Measurements from ENCODE around the gene OR5P2. TPM values are rescaled to one million over a fixed set of nuclear protein-coding genes. Genes with fewer than 3 reads are reported as not detected.

Gene OR5P2, protein sequence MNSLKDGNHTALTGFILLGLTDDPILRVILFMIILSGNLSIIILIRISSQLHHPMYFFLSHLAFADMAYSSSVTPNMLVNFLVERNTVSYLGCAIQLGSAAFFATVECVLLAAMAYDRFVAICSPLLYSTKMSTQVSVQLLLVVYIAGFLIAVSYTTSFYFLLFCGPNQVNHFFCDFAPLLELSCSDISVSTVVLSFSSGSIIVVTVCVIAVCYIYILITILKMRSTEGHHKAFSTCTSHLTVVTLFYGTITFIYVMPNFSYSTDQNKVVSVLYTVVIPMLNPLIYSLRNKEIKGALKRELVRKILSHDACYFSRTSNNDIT
- not detected in 2 replicates for total RNA-seq (2021; fragmentation: NEBNext Ultra II Directional; extraction: Animal tissue kit (Norgen Biotek cat#: 25700))
- polyA plus RNA-seq (2011; rRNA removed) = 0.06 and 0.08 TPM in 2 replicates
- not detected for polyA plus RNA-seq (2011; cell fraction: cytosol; rRNA removed)
- 0.10 TPM for polyA plus RNA-seq (2011; cell fraction: nucleus; rRNA removed)
- not detected in 4 replicates for polyA plus RNA-seq (2012, experiment 1 of 2)
- not detected for polyA plus RNA-seq (2012, experiment 2 of 2)
- polyA plus RNA-seq (2013, experiment 1 of 2) = not detected
- polyA plus RNA-seq (2013, experiment 2 of 2) = 0.04 TPM
- polyA minus RNA-seq (2011; rRNA and poly(A)+ RNA removed) = 0.76 and 0.83 TPM in 2 replicates
- polyA minus RNA-seq (2011; cell fraction: cytosol; rRNA and poly(A)+ RNA removed) = not detected
- polyA minus RNA-seq (2011; cell fraction: nucleus; rRNA and poly(A)+ RNA removed) = 4.5 TPM
- long read RNA-seq, experiment 1 = 0 reads
- long read RNA-seq, experiment 2 = 0 reads

- Histone ChIP-seq H4K5ac (ENCODE audit: insufficient read length, low read depth, low read length) (no peak within 1 kb of the TSS), H3K79me2 (ENCODE audit: control insufficient read depth in 1 of 2, insufficient read depth in 2 of 2, low read length in 2 of 2) (no peaks in the 10 kb centered on the region), H3K36me3 (ENCODE audit: control insufficient read depth in 2 of 4, insufficient read depth in 4 of 4, low read length in 3 of 4) (no peaks in the 10 kb centered on the region), H3K27me3 (replicated peaks in 1 of 4; ENCODE audit: control insufficient read depth in 3 of 4, extremely low read depth in 1 of 4, insufficient read depth in 3 of 4, low read length in 3 of 4) (no peaks in the 10 kb centered on the region; a peak in 1 of 7 replicates), H3K9ac (replicated peaks in 1 of 4; ENCODE audit: extremely low read depth in 1 of 4, low read depth in 3 of 4, low read length in 3 of 4) (no peak within 1 kb of the TSS), H3K4ac (replicated peaks; ENCODE audit: insufficient read length, low read depth, low read length) (no peak within 1 kb of the TSS), H2BK20ac (ENCODE audit: low read length) (no peak within 1 kb of the TSS), H4K20me1 (replicated peaks in 1 of 2; ENCODE audit: control insufficient read depth in 1 of 2, insufficient read depth in 2 of 2, low read length in 2 of 2) (no peaks in the 10 kb centered on the region), H4K91ac (replicated peaks; ENCODE audit: insufficient read length, low read length) (no peak within 1 kb of the TSS), H2BK5ac (ENCODE audit: low read depth, low read length) (no peak within 1 kb of the TSS), H3K4me1 (replicated peaks in 1 of 4; ENCODE audit: control insufficient read depth in 3 of 4, insufficient read depth in 4 of 4, low read length in 3 of 4) (no peaks in the 10 kb centered on the region), H3K79me1 (ENCODE audit: low read depth, low read length) (no peaks in the 10 kb centered on the region), H2AFZ (ENCODE audit: low read length) (no peak within 1 kb of the TSS), H3K56ac (replicated peaks; ENCODE audit: insufficient read length, low read depth, low read length) (no peak within 1 kb of the TSS), H3K4me2 (ENCODE audit: insufficient read depth in 1 of 2, low read depth in 2 of 2, low read length in 2 of 2) (no peak within 1 kb of the TSS), H3K23ac (ENCODE audit: insufficient read length) (no peak within 1 kb of the TSS), H2BK120ac (replicated peaks; ENCODE audit: low read depth, low read length) (no peak within 1 kb of the TSS), H2BK15ac (ENCODE audit: low read length) (no peak within 1 kb of the TSS), H3K27ac (ENCODE audit: low read depth, low read length) (no peak within 1 kb of the TSS), H3K4me3 (ENCODE audit: extremely low read depth in 1 of 4, insufficient read depth in 2 of 4, low read depth in 3 of 4, low read length in 4 of 4) (no peak within 1 kb of the TSS), H3K9me3 (ENCODE audit: insufficient read depth in 2 of 2, low read depth in 1 of 2, low read length in 1 of 2) (no peaks in the 10 kb centered on the region), H3K23me2 (ENCODE audit: low read depth, low read length) (no peaks in the 10 kb centered on the region), H3K18ac (ENCODE audit: extremely low read depth, low read length) (no peak within 1 kb of the TSS), H4K8ac (ENCODE audit: extremely low read depth, insufficient read depth, low read length) (no peak within 1 kb of the TSS), H2AK5ac (ENCODE audit: low read depth, low read length) (no peak within 1 kb of the TSS), H3K14ac (ENCODE audit: insufficient read length) (no peak within 1 kb of the TSS), H2BK12ac (ENCODE audit: low read depth, low read length) (no peak within 1 kb of the TSS)
- no peak for DNase-seq (ENCODE audit: low read depth in 1 of 2, low spot score in 2 of 2)
- POLR2A ChIA-PET (ENCODE audit: partially characterized antibody) = no interaction called here
- TF ChIP-seq ASH2L (IDR thresholded peaks at IDR 0.05; ENCODE audit: low read length) (no peak), SP2 (IDR thresholded peaks at IDR 0.05; ENCODE audit: low read length) (no peak), TEAD4 (IDR thresholded peaks at IDR 0.05; ENCODE audit: low read depth, low read length) (no peak), SUZ12 (IDR thresholded peaks at IDR 0.05; ENCODE audit: low read length) (no peak), KDM5A (IDR thresholded peaks at IDR 0.05; ENCODE audit: low read length) (no peak), SIX5 (IDR thresholded peaks at IDR 0.05; ENCODE audit: low read depth, low read length) (no peak), JUN (IDR thresholded peaks at IDR 0.05; ENCODE audit: low read depth, low read length) (no peak)
- WGBS, 2 experiments (ENCODE audit: extremely low coverage in 1 of 2, insufficient coverage in 1 of 2, insufficient read length in 1 of 2, insufficient replicate concordance in 2 of 2, low coverage in 1 of 2, low lambda C conversion rate in 2 of 2, missing lambda C conversion rate in 1 of 2) = 86% methylated on average over 5 of the region's 5 CpGs; no CpG with 5 or more reads in 1 of the 2 experiments
- CTCF ChIA-PET (ENCODE audit: partially characterized antibody) = interaction anchor here (0.6 kb wide), 2 partner anchors 263 to 661 kb away, joined by 3 to 4 read pairs; no protein-coding TSS in a partner anchor
- no peak for FAIRE-seq
These were observed at the start of gene OR5P2 for GRCh38 chr11:7796842-7797241. Gene OR5P2, minus strand, starts transcription at chr11:7796942. Its CDS starts 0 bp downstream, at chr11:7796942.
